Measurements from ENCODE around the gene ENOX1. TPM values are rescaled to one million over a fixed set of nuclear protein-coding genes. Genes with fewer than 3 reads are reported as not detected.

Gene ENOX1
- total and polyA plus RNA-seq, 2 of the 8 experiments (the other 6 are each of a cell fraction or from before 2014, with no cell fraction given) = 0.23 to 0.37 TPM

DNA sequence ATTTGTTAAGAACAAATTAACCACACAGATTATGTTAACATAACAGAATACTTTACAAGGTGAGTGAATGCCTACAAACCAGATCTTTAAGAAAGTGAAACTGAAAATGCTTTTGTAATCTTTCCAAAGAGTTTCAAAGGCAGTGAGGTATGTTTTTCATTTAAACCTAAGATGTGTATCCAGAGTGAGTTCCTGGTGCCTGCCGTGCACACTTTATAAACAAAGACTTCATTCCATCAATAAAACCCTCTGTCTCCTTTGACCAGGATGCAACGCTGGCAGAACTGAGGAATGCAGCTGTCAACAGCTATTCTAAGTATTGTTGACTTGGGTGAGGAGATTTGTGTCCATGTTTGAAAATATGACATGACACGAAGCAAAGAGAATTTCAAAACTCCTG, 418.8 kb downstream of the ENOX1 start:
- ChIA-PET CTCF (ENCODE audit: partially characterized antibody) (interaction anchor here (1.1 kb wide), 1 partner anchor 19 kb away, joined by 3 read pairs; no protein-coding TSS in a partner anchor), POLR2A (ENCODE audit: partially characterized antibody) (no interaction called here)
- Histone ChIP-seq H3K9ac (replicated peaks in 1 of 4; ENCODE audit: extremely low read depth in 1 of 4, low read depth in 3 of 4, low read length in 3 of 4) (no peak overlapping the region), H3K27me3 (replicated peaks in 1 of 4; ENCODE audit: control insufficient read depth in 3 of 4, extremely low read depth in 1 of 4, insufficient read depth in 3 of 4, low read length in 3 of 4) (no peaks in the 10 kb centered on the region), H3K36me3 (ENCODE audit: control insufficient read depth in 2 of 4, insufficient read depth in 4 of 4, low read length in 3 of 4) (no peaks in the 10 kb centered on the region), H4K91ac (replicated peaks; ENCODE audit: insufficient read length, low read length) (no peak overlapping the region), H2BK20ac (ENCODE audit: low read length) (no peak overlapping the region), H3K23me2 (ENCODE audit: low read depth, low read length) (no peaks in the 10 kb centered on the region), H4K5ac (ENCODE audit: insufficient read length, low read depth, low read length) (no peak overlapping the region), H3K4me1 (replicated peaks in 1 of 4; ENCODE audit: control insufficient read depth in 3 of 4, insufficient read depth in 4 of 4, low read length in 3 of 4) (peaks cover 0 to 8% (median 2%) of the 10 kb centered on the region in 4 experiments; a peak in 3 of 7 replicates), H3K27ac (ENCODE audit: low read depth, low read length) (no peak overlapping the region), H3K18ac (ENCODE audit: extremely low read depth, low read length) (no peak overlapping the region), H4K8ac (ENCODE audit: extremely low read depth, insufficient read depth, low read length) (no peak overlapping the region), H3K79me2 (ENCODE audit: control insufficient read depth in 1 of 2, insufficient read depth in 2 of 2, low read length in 2 of 2) (no peaks in the 10 kb centered on the region), H2BK12ac (ENCODE audit: low read depth, low read length) (no peak overlapping the region), H2BK120ac (replicated peaks; ENCODE audit: low read depth, low read length) (no peak overlapping the region), H3K79me1 (ENCODE audit: low read depth, low read length) (no peaks in the 10 kb centered on the region), H2BK5ac (ENCODE audit: low read depth, low read length) (no peak overlapping the region), H3K56ac (replicated peaks; ENCODE audit: insufficient read length, low read depth, low read length) (no peak overlapping the region), H2AFZ (ENCODE audit: low read length) (no peak overlapping the region), H3K9me3 (ENCODE audit: insufficient read depth in 2 of 2, low read depth in 1 of 2, low read length in 1 of 2) (no peaks in the 10 kb centered on the region; a peak in 1 of 4 replicates), H3K4me3 (ENCODE audit: extremely low read depth in 1 of 4, insufficient read depth in 2 of 4, low read depth in 3 of 4, low read length in 4 of 4) (no peak overlapping the region), H3K4me2 (ENCODE audit: insufficient read depth in 1 of 2, low read depth in 2 of 2, low read length in 2 of 2) (no peak overlapping the region), H2BK15ac (ENCODE audit: low read length) (no peak overlapping the region), H3K14ac (ENCODE audit: insufficient read length) (no peak overlapping the region), H3K23ac (ENCODE audit: insufficient read length) (no peak overlapping the region), H3K4ac (replicated peaks; ENCODE audit: insufficient read length, low read depth, low read length) (no peak overlapping the region), H4K20me1 (replicated peaks in 1 of 2; ENCODE audit: control insufficient read depth in 1 of 2, insufficient read depth in 2 of 2, low read length in 2 of 2) (no peaks in the 10 kb centered on the region), H2AK5ac (ENCODE audit: low read depth, low read length) (no peak overlapping the region)
- TF ChIP-seq ZNF274 (IDR thresholded peaks at IDR 0.05; ENCODE audit: borderline replicate concordance, extremely low read depth, low read length) (no peak), HDAC6 (IDR thresholded peaks at IDR 0.05; ENCODE audit: low read depth, low read length) (no peak), POU5F1 (IDR thresholded peaks at IDR 0.05; ENCODE audit: low read depth, low read length) (no peak), BCL11A (IDR thresholded peaks at IDR 0.05; ENCODE audit: low read depth in 2 of 2, low read length in 2 of 2) (no peak), NANOG (IDR thresholded peaks at IDR 0.05; ENCODE audit: insufficient read depth, low read depth, low read length, poor library complexity, severe bottlenecking) (no peak), YY1 (IDR thresholded peaks at IDR 0.05; ENCODE audit: low read depth, low read length) (no peak), HDAC2 (IDR thresholded peaks at IDR 0.05; ENCODE audit: borderline replicate concordance in 1 of 2, low read depth in 2 of 2, low read length in 2 of 2) (no peak), MAFK (IDR thresholded peaks at IDR 0.05; ENCODE audit: low read depth, low read length) (no peak)
- no peak for FAIRE-seq
- whole genome bisulfite sequencing, 2 experiments (ENCODE audit: extremely low coverage in 1 of 2, insufficient coverage in 1 of 2, insufficient read length in 1 of 2, insufficient replicate concordance in 2 of 2, low coverage in 1 of 2, low lambda C conversion rate in 2 of 2, missing lambda C conversion rate in 1 of 2) = 88% methylated on average over 3 of the region's 3 CpGs; no CpG with 5 or more reads in 1 of the 2 experiments
- DNase-seq (ENCODE audit: low read depth in 1 of 2, low spot score in 2 of 2) = no peak

All from H1 (cell line).